ENCODE measurements around the gene ACR.

GRCh38 chr22:50696251-50696798, 41.7 kb upstream of the ACR start:
- no peak for TF ChIP-seq CTCF (conservative IDR thresholded peaks at IDR 0.05; ENCODE audit: low read depth, low read length)
- no peak for TF ChIP-seq EZH2 (IDR thresholded peaks at IDR 0.05; ENCODE audit: borderline replicate concordance, low read depth, low read length, poor library complexity, severe bottlenecking)
